ENCODE data around the gene TRAF2. TPM values are rescaled to one million over a fixed set of nuclear protein-coding genes. Genes with fewer than 3 reads are reported as not detected.
A peak's percentile ranks its signal among the peaks of the same experiment; 100 is the strongest.

TRAF2 gene
- total and polyA plus RNA-seq, 9 of the 15 experiments (the other 6 are each of a cell fraction or from before 2014, with no cell fraction given): 0.24 to 45.2 (median 18.0) TPM

- no peak for TF ChIP-seq BDP1 (IDR thresholded peaks at IDR 0.05; ENCODE audit: insufficient read depth, insufficient read length)
- TF ChIP-seq NCOA1 (IDR thresholded peaks at IDR 0.05; ENCODE audit: low read depth): no peak
- TF ChIP-seq, protein P1, sequence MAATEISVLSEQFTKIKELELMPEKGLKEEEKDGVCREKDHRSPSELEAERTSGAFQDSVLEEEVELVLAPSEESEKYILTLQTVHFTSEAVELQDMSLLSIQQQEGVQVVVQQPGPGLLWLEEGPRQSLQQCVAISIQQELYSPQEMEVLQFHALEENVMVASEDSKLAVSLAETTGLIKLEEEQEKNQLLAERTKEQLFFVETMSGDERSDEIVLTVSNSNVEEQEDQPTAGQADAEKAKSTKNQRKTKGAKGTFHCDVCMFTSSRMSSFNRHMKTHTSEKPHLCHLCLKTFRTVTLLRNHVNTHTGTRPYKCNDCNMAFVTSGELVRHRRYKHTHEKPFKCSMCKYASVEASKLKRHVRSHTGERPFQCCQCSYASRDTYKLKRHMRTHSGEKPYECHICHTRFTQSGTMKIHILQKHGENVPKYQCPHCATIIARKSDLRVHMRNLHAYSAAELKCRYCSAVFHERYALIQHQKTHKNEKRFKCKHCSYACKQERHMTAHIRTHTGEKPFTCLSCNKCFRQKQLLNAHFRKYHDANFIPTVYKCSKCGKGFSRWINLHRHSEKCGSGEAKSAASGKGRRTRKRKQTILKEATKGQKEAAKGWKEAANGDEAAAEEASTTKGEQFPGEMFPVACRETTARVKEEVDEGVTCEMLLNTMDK (IDR thresholded peaks at IDR 0.05; ENCODE audit: borderline replicate concordance, insufficient read depth, low read depth, low read length, poor library complexity, severe bottlenecking): no peak
- no peak for TF ChIP-seq ZBTB1 (CRISPR knock-in tag; IDR thresholded peaks at IDR 0.05; ENCODE audit: borderline replicate concordance, low read depth)
- TF ChIP-seq BCL6 (CRISPR knock-in tag; IDR thresholded peaks at IDR 0.05): no peak
- TF ChIP-seq ZSCAN29 (IDR thresholded peaks at IDR 0.05): no peak
- TF ChIP-seq, protein P2, sequence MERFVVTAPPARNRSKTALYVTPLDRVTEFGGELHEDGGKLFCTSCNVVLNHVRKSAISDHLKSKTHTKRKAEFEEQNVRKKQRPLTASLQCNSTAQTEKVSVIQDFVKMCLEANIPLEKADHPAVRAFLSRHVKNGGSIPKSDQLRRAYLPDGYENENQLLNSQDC (CRISPR knock-in tag; IDR thresholded peaks at IDR 0.05): no peak
- TF ChIP-seq, protein P3, sequence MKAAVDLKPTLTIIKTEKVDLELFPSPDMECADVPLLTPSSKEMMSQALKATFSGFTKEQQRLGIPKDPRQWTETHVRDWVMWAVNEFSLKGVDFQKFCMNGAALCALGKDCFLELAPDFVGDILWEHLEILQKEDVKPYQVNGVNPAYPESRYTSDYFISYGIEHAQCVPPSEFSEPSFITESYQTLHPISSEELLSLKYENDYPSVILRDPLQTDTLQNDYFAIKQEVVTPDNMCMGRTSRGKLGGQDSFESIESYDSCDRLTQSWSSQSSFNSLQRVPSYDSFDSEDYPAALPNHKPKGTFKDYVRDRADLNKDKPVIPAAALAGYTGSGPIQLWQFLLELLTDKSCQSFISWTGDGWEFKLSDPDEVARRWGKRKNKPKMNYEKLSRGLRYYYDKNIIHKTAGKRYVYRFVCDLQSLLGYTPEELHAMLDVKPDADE (conservative IDR thresholded peaks at IDR 0.05; ENCODE audit: control insufficient read depth, low read depth, low read length): 0 out of 2 replicates have a peak, but pooled peaks have one; percentile 19
- TF ChIP-seq ATF3 (IDR thresholded peaks at IDR 0.05): no peak
- TF ChIP-seq ATF3 (CRISPR knock-in tag; conservative IDR thresholded peaks at IDR 0.05): peak; percentile 50; the same call in 1 of the 2 replicates
- TF ChIP-seq FOXA3 (CRISPR knock-in tag; conservative IDR thresholded peaks at IDR 0.05 in 1 of 2, IDR thresholded peaks at IDR 0.05 in 1 of 2): no peak
- no peak for TF ChIP-seq FOSL1 (tag; conservative IDR thresholded peaks at IDR 0.05)
- TF ChIP-seq TAF1 (IDR thresholded peaks at IDR 0.05; ENCODE audit: control insufficient read depth, extremely low read depth, insufficient read depth, low read length, severe bottlenecking): peak; percentile 61
- TF ChIP-seq SMARCB1 (IDR thresholded peaks at IDR 0.05; ENCODE audit: insufficient read length, low read depth): no peak
- TF ChIP-seq E2F6 (IDR thresholded peaks at IDR 0.05; ENCODE audit: borderline replicate concordance in 1 of 2, extremely low read depth in 1 of 2, insufficient read depth in 1 of 2, insufficient read length in 1 of 2, low read depth in 1 of 2, low read length in 1 of 2, poor library complexity in 1 of 2, severe bottlenecking in 1 of 2): peak in 1 of 2 experiments; percentile 80
- TF ChIP-seq USF1 (CRISPR knock-in tag; IDR thresholded peaks at IDR 0.05): no peak; the same call in 1 of the 2 replicates
- no peak for TF ChIP-seq ZNF444 (CRISPR knock-in tag; IDR thresholded peaks at IDR 0.05)
- peak; percentile 49 to 59; a peak in 3 of 4 replicates for TF ChIP-seq MAZ (CRISPR knock-in tag; conservative IDR thresholded peaks at IDR 0.05 in 1 of 2, IDR thresholded peaks at IDR 0.05 in 1 of 2)
- TF ChIP-seq KLF1 (tag; IDR thresholded peaks at IDR 0.05): peak; percentile 21; the same call in 1 of the 2 replicates
- TF ChIP-seq RB1 (IDR thresholded peaks at IDR 0.05; ENCODE audit: low read depth): peak; percentile 89
Measured at GRCh38 chr9:136885950-136886578, at the start of gene TRAF2 (continued).
